K562 (cell line): Measurements from ENCODE around the gene RHEBL1. TPM values are rescaled to one million over a fixed set of nuclear protein-coding genes. Genes with fewer than 3 reads are reported as not detected.

Experiments used
- ATAC-seq: fragments of 200-7000 bp; cut with Tn5 transposase; 3 replicates; pipeline ENCODE4 v1.9.1; 2020; ENCODE audit warnings: moderate library complexity
- BruUV-seq: library from RNA; stranded (reverse); fragments of 400-500 nt; replicated peaks from 2 replicates; lab custom pipeline; 2021; lab: Mats Ljungman, UMichigan
- CTCF ChIA-PET: fragments of 300-600 bp; formaldehyde crosslinking; extraction: SDS; loops from one replicate; lab custom pipeline; 2021; ENCODE audit warnings: low intra/inter-chr PET ratio; lab: Yijun Ruan, JAX
- POLR2A ChIA-PET: fragments of 300-600, 350-650 bp; sonication (Branson Sonifier 250); formaldehyde crosslinking; extraction: SDS; loops from one replicate; lab custom pipeline; 2021; ENCODE audit warnings: antibody characterized with exemption, inconsistent platforms; lab: Yijun Ruan, JAX
- DNase-seq, 4 experiments: peaks; one replicate each; pipeline versions ENCODE4 v3.0.0 to v3.0.0-alpha.2; 2011 to 2018; ENCODE audit warnings: low spot score in 3 of 4, mixed read lengths in 3 of 4; ENCODE audit errors: extremely low read depth in 1 of 4
- FAIRE-seq: peaks from 2 replicates; lab custom pipeline; 2011; peaks lifted over from hg19 to GRCh38; lab: Jason Lieb, UNC
- H2AFZ ChIP-seq: 2 replicates; pipeline ENCODE4 v1.6.0; 2011; ENCODE audit warnings: low read depth, low read length, control low read depth, inconsistent platforms
- H3K27ac ChIP-seq: fragments of 200-600 bp; 3 replicates; pipeline ENCODE4 v1.8.0; 2011; ENCODE audit warnings: low read depth, mild to moderate bottlenecking, control low read depth, inconsistent platforms, low read length, moderate library complexity, mixed read lengths; ENCODE audit errors: extremely low read depth
- H3K27me3 ChIP-seq, 2 experiments: fragments of 300-600 bp in 1 of 2; 2 replicates in 1 of 2; 3 replicates in 1 of 2; pipeline versions ENCODE4 v1.6.0 to v1.8.0; 2011; ENCODE audit warnings: inconsistent platforms in 2 of 2, low read length in 2 of 2, mild to moderate bottlenecking in 1 of 2, mixed read lengths in 1 of 2, moderate library complexity in 1 of 2; ENCODE audit not compliant: control insufficient read depth in 2 of 2, insufficient read depth in 2 of 2
- H3K36me3 ChIP-seq: fragments of 300-600 bp; 3 replicates; pipeline ENCODE4 v1.8.0; 2011; ENCODE audit warnings: mild to moderate bottlenecking, low read length, inconsistent platforms; ENCODE audit not compliant: control insufficient read depth, insufficient read depth
- H3K4me1 ChIP-seq, 2 experiments: fragments of 200-600 bp in 1 of 2; replicated peaks in 1 of 2; 2 replicates in 1 of 2; 3 replicates in 1 of 2; pipeline versions ENCODE4 v1.5.1 to v1.8.0; 2011; ENCODE audit warnings: inconsistent platforms in 2 of 2, low read length in 2 of 2, mild to moderate bottlenecking in 1 of 2, mixed read lengths in 1 of 2, moderate library complexity in 1 of 2; ENCODE audit not compliant: control insufficient read depth in 2 of 2, insufficient read depth in 2 of 2
- H3K4me2 ChIP-seq: 2 replicates; pipeline ENCODE4 v1.6.1; 2011; ENCODE audit warnings: low read length, control low read depth, inconsistent platforms, mixed read lengths; ENCODE audit not compliant: insufficient read depth
- H3K4me3 ChIP-seq: fragments of 200-600 bp; sonication (generic), shearing (Covaris generic); 2 replicates; pipeline ENCODE4 v1.5.1; 2016; ENCODE audit warnings: control low read depth, inconsistent platforms
- H3K79me2 ChIP-seq: fragments of 200-600 bp; 3 replicates; pipeline ENCODE4 v1.8.0; 2011; ENCODE audit warnings: low read length, inconsistent platforms; ENCODE audit not compliant: control insufficient read depth, insufficient read depth
- H3K9ac ChIP-seq, 2 experiments: 2 replicates each; pipeline versions ENCODE4 v1.6.0 to v1.6.1; 2011; ENCODE audit warnings: low read depth in 2 of 2, low read length in 2 of 2, control low read depth in 1 of 2, inconsistent platforms in 1 of 2, mild to moderate bottlenecking in 1 of 2, mixed read lengths in 1 of 2; ENCODE audit not compliant: insufficient read depth in 1 of 2
- H3K9me1 ChIP-seq: one replicate; pipeline ENCODE4 v1.6.0; 2011; ENCODE audit warnings: inconsistent platforms, mild to moderate bottlenecking, low read length, moderate library complexity; ENCODE audit not compliant: control insufficient read depth, insufficient read depth
- H3K9me3 ChIP-seq: replicated peaks from 2 replicates; pipeline ENCODE4 v1.5.1; 2011; ENCODE audit warnings: low read depth, low read length, inconsistent platforms; ENCODE audit not compliant: control insufficient read depth, insufficient read depth
- H4K20me1 ChIP-seq: replicated peaks from 2 replicates; pipeline ENCODE4 v1.6.1; 2011; ENCODE audit warnings: low read length, inconsistent platforms, mixed read lengths; ENCODE audit not compliant: control insufficient read depth, insufficient read depth
- RBFOX2 ChIP-seq: fragments of 200-400 bp; formaldehyde crosslinking; IDR thresholded peaks from 2 replicates; pipeline ENCODE4 v1.6.1; 2017; ENCODE audit warnings: low read depth, mild to moderate bottlenecking, low read length, moderate library complexity
- WGBS: fragments of 100-300 bp; shearing (Covaris generic); methylation state at CpG from one replicate; pipeline ENCODE4 v1.1.6; 2016; ENCODE audit warnings: low coverage, mixed read lengths; ENCODE audit not compliant: insufficient coverage; ENCODE audit errors: missing lambda C conversion rate; 5-methylcytosine and 5-hydroxymethylcytosine counted together
- in situ Hi-C: fragments of 300-500 bp; cut with MboI; formaldehyde crosslinking; loops from 4 replicates; pipeline ENCODE4 v1.15.0; 2018; ENCODE audit warnings: inconsistent platforms, mixed read lengths
- intact Hi-C: fragments of 100-400 bp; cut with micrococcal nuclease; formaldehyde crosslinking; loops from 2 replicates; pipeline ENCODE4 v1.14.2; 2022
- polyA plus RNA-seq, 8 experiments: library from polyadenylated mRNA; depleted of rRNA in 4 of 8; stranded (reverse) in 5 of 8; unstranded in 3 of 8; fragments of >200 nt; fragmentation: Nextera tagmentation in 2 of 8; fragmentation: Illumina TruSeq in 1 of 8; extraction: Ambion mirVana in 2 of 8; extraction: Trizol in 1 of 8; gene quantifications; 2 replicates each; pipeline versions ENCODE4 v1.2.1 to v1.2.3, GENCODE V29; 2011 to 2014; ENCODE audit warnings: inconsistent platforms in 1 of 8, missing spikeins in 1 of 8
- total RNA-seq, 7 experiments: library from RNA; depleted of rRNA in 6 of 7; stranded (reverse); fragments of >200 nt in 6 of 7; fragmentation: Illumina TruSeq in 2 of 7; extraction: Trizol in 2 of 7; gene quantifications; 2 replicates each; pipeline versions ENCODE4 v1.2.1 to v1.2.3, GENCODE V29; 2011 to 2021; ENCODE audit warnings: low replicate concordance in 1 of 7
- TF ChIP-seq, protein P1 (sequence below): fragments of 250-450 bp; sonication (Bioruptor Pico); IDR thresholded peaks from 2 replicates; pipeline ENCODE4 v1.8.0; 2022; ENCODE audit warnings: inconsistent platforms, mild to moderate bottlenecking, moderate library complexity, borderline replicate concordance

RHEBL1 gene
- total and polyA plus RNA-seq, 9 of the 15 experiments (the other 6 are each of a cell fraction or from before 2014, with no cell fraction given): 4.3 to 36.1 (median 8.2) TPM

DNA sequence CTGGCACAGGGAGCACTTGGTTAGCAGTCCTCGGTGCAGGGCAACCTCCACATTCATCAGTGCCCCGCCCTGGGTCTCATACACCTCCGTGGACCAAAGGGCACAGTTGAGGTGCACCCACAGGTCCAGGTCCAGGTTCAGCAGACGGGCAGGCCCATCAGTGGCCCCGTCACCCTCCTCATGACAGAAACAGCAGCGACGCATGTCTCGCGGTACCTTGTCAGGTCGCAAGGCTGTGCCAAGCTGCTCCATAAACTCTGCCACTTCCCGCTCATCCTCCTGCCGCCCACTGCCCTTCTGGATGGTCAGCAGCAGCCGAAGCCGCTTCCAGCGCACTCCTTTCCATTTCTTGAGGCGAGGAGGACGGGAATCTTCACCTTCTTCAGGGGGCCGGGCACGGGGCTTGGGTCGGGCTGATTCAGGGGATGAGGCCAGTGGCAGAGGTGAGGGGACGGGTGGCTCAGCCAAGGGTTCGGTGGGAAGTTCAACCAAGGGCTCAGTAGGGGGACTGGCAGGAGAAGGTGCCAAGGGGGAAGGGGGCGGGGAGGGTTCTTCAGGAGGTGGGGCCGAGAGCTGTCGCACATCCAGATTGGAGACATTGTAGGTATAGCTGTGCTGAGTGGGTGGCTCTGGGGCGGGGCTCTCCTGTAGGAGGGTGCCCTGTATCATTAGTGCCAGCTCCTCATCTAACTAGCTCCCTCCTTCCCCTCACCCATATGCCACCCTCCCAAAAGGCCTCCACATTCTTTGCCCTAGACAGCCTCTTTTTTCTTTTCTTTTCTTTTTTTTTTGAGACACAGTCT, 42.9 kb downstream of the RHEBL1 start:
- TF ChIP-seq, protein P1, sequence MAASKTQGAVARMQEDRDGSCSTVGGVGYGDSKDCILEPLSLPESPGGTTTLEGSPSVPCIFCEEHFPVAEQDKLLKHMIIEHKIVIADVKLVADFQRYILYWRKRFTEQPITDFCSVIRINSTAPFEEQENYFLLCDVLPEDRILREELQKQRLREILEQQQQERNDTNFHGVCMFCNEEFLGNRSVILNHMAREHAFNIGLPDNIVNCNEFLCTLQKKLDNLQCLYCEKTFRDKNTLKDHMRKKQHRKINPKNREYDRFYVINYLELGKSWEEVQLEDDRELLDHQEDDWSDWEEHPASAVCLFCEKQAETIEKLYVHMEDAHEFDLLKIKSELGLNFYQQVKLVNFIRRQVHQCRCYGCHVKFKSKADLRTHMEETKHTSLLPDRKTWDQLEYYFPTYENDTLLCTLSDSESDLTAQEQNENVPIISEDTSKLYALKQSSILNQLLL (CRISPR knock-in tag): no peak
- TF ChIP-seq RBFOX2: peak; percentile 39; the same call in 1 of the 2 replicates
- peaks cover 100% of the 10 kb centered on the region for H3K36me3 ChIP-seq

More for the DNA sequence above, 42.9 kb downstream of the RHEBL1 start:
- Histone ChIP-seq H3K4me3 (no peak overlapping the region), H2AFZ (no peak overlapping the region), H3K27me3 (no peaks in the 10 kb centered on the region), H3K9me3 (no peaks in the 10 kb centered on the region), H3K9ac (peak overlapping the region in 1 of 2 experiments; percentile 11; a peak in 1 of 4 replicates), H3K4me2 (no peak overlapping the region), H4K20me1 (0 out of 2 replicates have a peak, but pooled peaks cover 5% of the 10 kb centered on the region), H3K27ac (no peak overlapping the region), H3K79me2 (no peaks in the 10 kb centered on the region), H3K9me1 (no peaks in the 10 kb centered on the region), H3K4me1 (peaks cover 0 to 4% of the 10 kb centered on the region in 2 experiments; a peak in 1 of 5 replicates)
- 98% methylated on average over 11 of the region's 26 CpGs for WGBS
- in situ Hi-C loops: no loop called here
- DNase-seq (no peak), ATAC-seq (no peak), FAIRE-seq (no peak)
- CTCF ChIA-PET: no interaction called here
- intact Hi-C loops: no loop called here
- no TSS peak for BruUV-seq
- POLR2A ChIA-PET: interaction anchor here (0.6 to 4.2 kb wide), 2 partner anchors 11 to 37 kb away, joined by 4 to 19 read pairs; no protein-coding TSS in a partner anchor
